ENCODE measurements around the gene FTO.

FTO gene

GRCh38 chr16:54022362-54022761 is 318.4 kb downstream of the FTO start:
- DNase-seq (ENCODE audit: extremely low spot score, insufficient read length, low read depth) (no peak), FAIRE-seq (no peak)

- DNase-seq (ENCODE audit: extremely low spot score, insufficient read length, low read depth) = no peak
- FAIRE-seq = no peak
Observed at GRCh38 chr16:54026456-54026855, 322.5 kb downstream of the FTO start.

GRCh38 chr16:54027062-54027461 is 323.1 kb downstream of the FTO start:
- no peak for DNase-seq (ENCODE audit: extremely low spot score, insufficient read length, low read depth)
- no peak for FAIRE-seq

- DNase-seq (ENCODE audit: extremely low spot score, insufficient read length, low read depth) (no peak), FAIRE-seq (no peak)
Observed at GRCh38 chr16:54027558-54027957, 323.6 kb downstream of the FTO start.

- no peak for FAIRE-seq
- DNase-seq (ENCODE audit: extremely low spot score, insufficient read length, low read depth) = no peak
Observed at GRCh38 chr16:54027995-54028394, 324.0 kb downstream of the FTO start.

- no peak for FAIRE-seq
- no peak for DNase-seq (ENCODE audit: extremely low spot score, insufficient read length, low read depth)
Observed at GRCh38 chr16:54030451-54030850, 326.5 kb downstream of the FTO start.

- no peak for FAIRE-seq
- DNase-seq (ENCODE audit: extremely low spot score, insufficient read length, low read depth) = no peak
Observed at GRCh38 chr16:54031107-54031760, 327.3 kb downstream of the FTO start.

- FAIRE-seq (no peak), DNase-seq (ENCODE audit: extremely low spot score, insufficient read length, low read depth) (no peak)
Observed at GRCh38 chr16:54033747-54034146, 329.8 kb downstream of the FTO start.

- FAIRE-seq (no peak), DNase-seq (ENCODE audit: extremely low spot score, insufficient read length, low read depth) (no peak)
Observed at GRCh38 chr16:54034684-54035083, 330.7 kb downstream of the FTO start.

- DNase-seq (ENCODE audit: extremely low spot score, insufficient read length, low read depth) (no peak), FAIRE-seq (no peak)
Observed at GRCh38 chr16:54040480-54040879, 336.5 kb downstream of the FTO start.

- FAIRE-seq = no peak
- no peak for DNase-seq (ENCODE audit: extremely low spot score, insufficient read length, low read depth)
Observed at GRCh38 chr16:54040975-54041374, 337.0 kb downstream of the FTO start.

GRCh38 chr16:54048586-54049495 is 344.9 kb downstream of the FTO start:
- DNase-seq (ENCODE audit: extremely low spot score, insufficient read length, low read depth) (no peak), FAIRE-seq (no peak)

- FAIRE-seq (no peak), DNase-seq (ENCODE audit: extremely low spot score, insufficient read length, low read depth) (no peak)
Observed at GRCh38 chr16:54049591-54050458, 345.9 kb downstream of the FTO start.

GRCh38 chr16:54050459-54051210 is 346.7 kb downstream of the FTO start:
- DNase-seq (ENCODE audit: extremely low spot score, insufficient read length, low read depth) = no peak
- FAIRE-seq = no peak

- DNase-seq (ENCODE audit: extremely low spot score, insufficient read length, low read depth) (no peak), FAIRE-seq (no peak)
Observed at GRCh38 chr16:54051821-54052220, 347.9 kb downstream of the FTO start.

GRCh38 chr16:54052271-54052670 is 348.3 kb downstream of the FTO start:
- DNase-seq (ENCODE audit: extremely low spot score, insufficient read length, low read depth) = no peak
- FAIRE-seq = no peak

- FAIRE-seq = no peak
- no peak for DNase-seq (ENCODE audit: extremely low spot score, insufficient read length, low read depth)
Observed at GRCh38 chr16:54053891-54054820, 350.2 kb downstream of the FTO start.

GRCh38 chr16:54055191-54055590 is 351.2 kb downstream of the FTO start:
- FAIRE-seq (no peak), DNase-seq (ENCODE audit: extremely low spot score, insufficient read length, low read depth) (no peak)

GRCh38 chr16:54055864-54056263 is 351.9 kb downstream of the FTO start:
- DNase-seq (ENCODE audit: extremely low spot score, insufficient read length, low read depth) (no peak), FAIRE-seq (no peak)
